ENCODE results near the gene C7orf33. TPM values are rescaled to one million over a fixed set of nuclear protein-coding genes. Genes with fewer than 3 reads are reported as not detected.
A peak's percentile ranks its signal among the peaks of the same experiment; 100 is the strongest.

Gene C7orf33
- total and polyA plus RNA-seq, 7 donors, result not detected

- Histone ChIP-seq H3K4me1 (peaks cover 17% of the 10 kb centered on the region), H3K27ac (no peak overlapping the region), H3K9me3 (no peaks in the 10 kb centered on the region), H3K27me3 (ENCODE audit: insufficient read depth in 3 of 3, low read length in 2 of 3) (no peaks in the 10 kb centered on the region), H3K36me3 (ENCODE audit: insufficient read depth in 1 of 2, low read depth in 1 of 2) (no peaks in the 10 kb centered on the region), H3K4me3 (no peak overlapping the region)
- intact Hi-C loops (cut with DNase I), result no loop called here
- no peak for TF ChIP-seq CTCF (IDR thresholded peaks at IDR 0.05)
- ATAC-seq (no peak), DNase-seq (no peak)
- WGBS, 3 donors, result 96 to 100% (median 97%) methylated on average over 1 of the region's 1 CpG
These were observed 31.0 kb downstream of the C7orf33 start for GRCh38 chr7:148621563-148621962.

GRCh38 chr7:148622887-148623585 lies 32.5 kb downstream of the C7orf33 start:
- Histone ChIP-seq H3K27me3 (ENCODE audit: insufficient read depth in 3 of 3, low read length in 2 of 3) (no peaks in the 10 kb centered on the region), H3K4me1 (peaks cover 17% of the 10 kb centered on the region), H3K36me3 (ENCODE audit: insufficient read depth in 1 of 2, low read depth in 1 of 2) (no peaks in the 10 kb centered on the region), H3K9me3 (no peaks in the 10 kb centered on the region), H3K27ac (no peak overlapping the region), H3K4me3 (no peak overlapping the region)
- ATAC-seq, result no peak
- WGBS, 3 donors, result 51 to 59% (median 53%) methylated on average over 8 of the region's 8 CpGs
- intact Hi-C loops (cut with DNase I), result no loop called here
- no peak for DNase-seq
- no peak for TF ChIP-seq CTCF (IDR thresholded peaks at IDR 0.05)

GRCh38 chr7:148623586-148624282 lies 33.2 kb downstream of the C7orf33 start:
- no peak overlapping the region for H3K4me3 ChIP-seq
- H3K36me3 ChIP-seq (ENCODE audit: insufficient read depth in 1 of 2, low read depth in 1 of 2), result no peaks in the 10 kb centered on the region
- TF ChIP-seq CTCF (IDR thresholded peaks at IDR 0.05), result no peak
- DNase-seq, result no peak
- no peaks in the 10 kb centered on the region for H3K27me3 ChIP-seq (ENCODE audit: insufficient read depth in 3 of 3, low read length in 2 of 3)
- intact Hi-C loops (cut with DNase I), result no loop called here
- WGBS, 3 donors, result 21 to 33% (median 23%) methylated on average over 10 of the region's 10 CpGs
- no peaks in the 10 kb centered on the region for H3K9me3 ChIP-seq
- no peak overlapping the region for H3K27ac ChIP-seq
- H3K4me1 ChIP-seq, result peaks cover 17% of the 10 kb centered on the region
- peak in 2 of 4 donors; percentile 33 to 59 for ATAC-seq

- intact Hi-C loops (cut with DNase I), result loop anchor here in 1 of 2 donors (5.0 kb wide), 1 partner anchor 73 kb away; the partner anchor contains the start of gene CUL1
- Histone ChIP-seq H3K36me3 (ENCODE audit: insufficient read depth in 1 of 2, low read depth in 1 of 2) (no peaks in the 10 kb centered on the region), H3K4me1 (peaks cover 17% of the 10 kb centered on the region), H3K4me3 (peak overlapping the region; percentile 36), H3K27ac (peak overlapping the region; percentile 58), H3K9me3 (no peaks in the 10 kb centered on the region), H3K27me3 (ENCODE audit: insufficient read depth in 3 of 3, low read length in 2 of 3) (no peaks in the 10 kb centered on the region)
- 7 to 27% (median 21%) methylated on average over 4 of the region's 4 CpGs for WGBS, 3 donors
- peak; percentile 49 to 68 (median 61) for ATAC-seq
- TF ChIP-seq CTCF (IDR thresholded peaks at IDR 0.05), result no peak
- no peak for DNase-seq
These were observed 34.2 kb downstream of the C7orf33 start for GRCh38 chr7:148624735-148625134.

All from psoas muscle (tissue), 8 donors.